Posterior cingulate gyrus (tissue), 11 donors: ENCODE measurements around the gene JAM2.
"Not testable (repeated sequence)": the region's sequence is repeated elsewhere in the genome, so short reads cannot be mapped to it uniquely, and the experiment has no call there.

Source experiments
- DNase-seq, 10 donors: peaks; one replicate each; pipeline versions ENCODE4 v3.0.0 to v3.0.0-alpha.2; 2020 to 2021; ENCODE audit warnings: mixed read lengths in 3 of 10
- intact Hi-C: fragments of 100-400 bp; cut with DNase I; formaldehyde crosslinking; loops from one replicate; pipeline ENCODE4 v1.15.1; 2023

The JAM2 gene

GRCh38 chr21:25640943-25641292 is 1.9 kb downstream of the JAM2 start:
- no peak for DNase-seq
- intact Hi-C loops: no loop called here

- no peak for DNase-seq
- intact Hi-C loops: no loop called here
These were observed 4.4 kb downstream of the JAM2 start for GRCh38 chr21:25643486-25643885.

GRCh38 chr21:25646474-25646873 is 7.4 kb downstream of the JAM2 start:
- intact Hi-C loops: no loop called here
- DNase-seq: no peak

GRCh38 chr21:25647647-25648046 is 8.6 kb downstream of the JAM2 start:
- intact Hi-C loops: no loop called here
- no peak for DNase-seq

- DNase-seq: no peak
- intact Hi-C loops: no loop called here
These were observed 10.1 kb downstream of the JAM2 start for GRCh38 chr21:25649146-25649545.

- DNase-seq: no peak
- intact Hi-C loops: no loop called here
These were observed 17.4 kb downstream of the JAM2 start for GRCh38 chr21:25656412-25656811.

- DNase-seq: no peak
- intact Hi-C loops: no loop called here
These were observed 18.1 kb downstream of the JAM2 start for GRCh38 chr21:25657140-25657539.

- intact Hi-C loops: no loop called here
- DNase-seq: no peak
These were observed 19.5 kb downstream of the JAM2 start for GRCh38 chr21:25658427-25659035.

- intact Hi-C loops: no loop called here
- DNase-seq: no peak
These were observed 21.2 kb downstream of the JAM2 start for GRCh38 chr21:25660233-25660632.

GRCh38 chr21:25664491-25664931 is 25.5 kb downstream of the JAM2 start:
- intact Hi-C loops: no loop called here

GRCh38 chr21:25670726-25671125 is 31.7 kb downstream of the JAM2 start:
- no peak for DNase-seq
- intact Hi-C loops: no loop called here

More at GRCh38 chr21:25664491-25664931, 25.5 kb downstream of the JAM2 start:
- no peak for DNase-seq

GRCh38 chr21:25676451-25676850 is 37.4 kb downstream of the JAM2 start:
- DNase-seq: no peak
- intact Hi-C loops: no loop called here

GRCh38 chr21:25682382-25682781 is 43.3 kb downstream of the JAM2 start:
- no peak for DNase-seq
- intact Hi-C loops: no loop called here

- no peak for DNase-seq
- intact Hi-C loops: no loop called here
These were observed 48.7 kb downstream of the JAM2 start for GRCh38 chr21:25687787-25688186.

- DNase-seq: no peak
- intact Hi-C loops: no loop called here
These were observed 49.5 kb downstream of the JAM2 start for GRCh38 chr21:25688275-25689155.

- intact Hi-C loops: no loop called here
These were observed 50.2 kb downstream of the JAM2 start for GRCh38 chr21:25689226-25689625.

GRCh38 chr21:25691976-25692375 is 52.9 kb downstream of the JAM2 start:
- intact Hi-C loops: no loop called here
- DNase-seq: no peak

More at GRCh38 chr21:25689226-25689625, 50.2 kb downstream of the JAM2 start:
- no peak for DNase-seq

GRCh38 chr21:25695461-25695860 is 56.4 kb downstream of the JAM2 start:
- intact Hi-C loops: not testable (repeated sequence)
- peak in 1 of 10 donors; percentile 62 for DNase-seq

GRCh38 chr21:25700741-25701140 is 61.7 kb downstream of the JAM2 start:
- intact Hi-C loops: no loop called here
- DNase-seq: no peak

GRCh38 chr21:25701529-25701928 is 62.5 kb downstream of the JAM2 start:
- intact Hi-C loops: no loop called here
- DNase-seq: no peak

GRCh38 chr21:25708467-25709065 is 69.5 kb downstream of the JAM2 start:
- DNase-seq: peak in 5 of 10 donors; percentile 19 to 81 (median 27)
- intact Hi-C loops: loop anchor here (1.0 kb wide), 1 partner anchor 100 kb away; no protein-coding TSS in a partner anchor
